ENCODE data around the gene BCL7A. TPM values are rescaled to one million over a fixed set of nuclear protein-coding genes. Genes with fewer than 3 reads are reported as not detected.

Gene BCL7A
- polyA plus RNA-seq, 3 donors = 0.34 to 0.79 (median 0.56) TPM

GRCh38 chr12:122060081-122060501 lies 38.4 kb downstream of the BCL7A start:
- TF ChIP-seq, protein P1, sequence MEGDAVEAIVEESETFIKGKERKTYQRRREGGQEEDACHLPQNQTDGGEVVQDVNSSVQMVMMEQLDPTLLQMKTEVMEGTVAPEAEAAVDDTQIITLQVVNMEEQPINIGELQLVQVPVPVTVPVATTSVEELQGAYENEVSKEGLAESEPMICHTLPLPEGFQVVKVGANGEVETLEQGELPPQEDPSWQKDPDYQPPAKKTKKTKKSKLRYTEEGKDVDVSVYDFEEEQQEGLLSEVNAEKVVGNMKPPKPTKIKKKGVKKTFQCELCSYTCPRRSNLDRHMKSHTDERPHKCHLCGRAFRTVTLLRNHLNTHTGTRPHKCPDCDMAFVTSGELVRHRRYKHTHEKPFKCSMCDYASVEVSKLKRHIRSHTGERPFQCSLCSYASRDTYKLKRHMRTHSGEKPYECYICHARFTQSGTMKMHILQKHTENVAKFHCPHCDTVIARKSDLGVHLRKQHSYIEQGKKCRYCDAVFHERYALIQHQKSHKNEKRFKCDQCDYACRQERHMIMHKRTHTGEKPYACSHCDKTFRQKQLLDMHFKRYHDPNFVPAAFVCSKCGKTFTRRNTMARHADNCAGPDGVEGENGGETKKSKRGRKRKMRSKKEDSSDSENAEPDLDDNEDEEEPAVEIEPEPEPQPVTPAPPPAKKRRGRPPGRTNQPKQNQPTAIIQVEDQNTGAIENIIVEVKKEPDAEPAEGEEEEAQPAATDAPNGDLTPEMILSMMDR (IDR thresholded peaks at IDR 0.05) = no peak
- Histone ChIP-seq H3K4me3 (replicated peaks in 1 of 3; ENCODE audit: low read depth in 2 of 3, low read length in 3 of 3) (no peak overlapping the region), H4K20me1 (ENCODE audit: insufficient read depth, low read length) (no peaks in the 10 kb centered on the region), H3K79me2 (ENCODE audit: insufficient read depth, low read length) (no peaks in the 10 kb centered on the region), H3K4me2 (replicated peaks; ENCODE audit: extremely low read depth, low read length, poor library complexity, severe bottlenecking) (no peak overlapping the region), H3K27ac (ENCODE audit: low read depth in 1 of 2, low read length in 2 of 2) (no peak overlapping the region), H3K9ac (ENCODE audit: insufficient read depth, low read length, poor library complexity, severe bottlenecking) (no peak overlapping the region), H3K4me1 (ENCODE audit: control insufficient read depth in 1 of 2, insufficient read depth in 2 of 2, low read length in 2 of 2) (peaks cover 20 to 22% of the 10 kb centered on the region in 2 donors), H2AFZ (ENCODE audit: insufficient read depth, low read depth, low read length, poor library complexity, severe bottlenecking) (no peak overlapping the region), H3K36me3 (replicated peaks in 1 of 2; ENCODE audit: control insufficient read depth in 1 of 2, insufficient read depth in 2 of 2, low read length in 2 of 2) (no peaks in the 10 kb centered on the region), H3K27me3 (ENCODE audit: control insufficient read depth in 2 of 2, insufficient read depth in 2 of 2, low read length in 2 of 2) (no peaks in the 10 kb centered on the region), H3K9me3 (replicated peaks in 1 of 2; ENCODE audit: control insufficient read depth in 1 of 2, insufficient read depth in 1 of 2, low read length in 2 of 2) (no peaks in the 10 kb centered on the region)
- Mint-ChIP-seq H3K4me1 (peaks cover 24% of the 10 kb centered on the region), H3K4me3 (no peak overlapping the region), H3K27ac (no peak overlapping the region), H3K36me3 (peaks cover 0 to 42% of the 10 kb centered on the region in 2 donors), H3K9me3 (no peaks in the 10 kb centered on the region), H3K27me3 (ENCODE audit: low read depth in 3 of 3) (peaks cover 0 to 2% (median 1%) of the 10 kb centered on the region in 3 donors)
- WGBS (ENCODE audit: insufficient coverage) = 93% methylated on average over 18 of the region's 22 CpGs
- no peak for DNase-seq
- intact Hi-C loops (cut with micrococcal nuclease) = no loop called here

DNA sequence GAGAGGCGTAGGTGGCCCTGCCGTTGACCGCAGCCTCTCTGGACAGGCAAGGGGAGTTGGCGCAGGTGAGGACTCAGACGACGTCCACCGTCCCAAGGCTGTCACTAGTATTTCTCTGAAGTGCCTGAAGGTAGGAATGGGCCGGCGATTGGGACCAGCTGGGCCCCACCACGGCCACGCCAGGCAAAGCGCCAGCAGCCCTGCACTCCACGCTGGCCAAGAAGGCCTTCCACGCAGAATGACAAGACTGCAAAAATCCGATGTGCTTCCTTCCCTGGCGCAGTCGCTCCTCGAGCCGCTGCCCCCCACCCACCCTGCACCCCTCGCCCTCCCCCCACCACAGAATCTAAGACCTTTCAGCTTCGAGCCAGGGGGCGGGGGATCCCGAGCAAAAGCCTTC lies 39.6 kb downstream of the BCL7A start:
- Histone ChIP-seq H3K4me2 (replicated peaks; ENCODE audit: extremely low read depth, low read length, poor library complexity, severe bottlenecking) (no peak overlapping the region), H3K9ac (ENCODE audit: insufficient read depth, low read length, poor library complexity, severe bottlenecking) (no peak overlapping the region), H3K9me3 (replicated peaks in 1 of 2; ENCODE audit: control insufficient read depth in 1 of 2, insufficient read depth in 1 of 2, low read length in 2 of 2) (no peaks in the 10 kb centered on the region), H3K27me3 (ENCODE audit: control insufficient read depth in 2 of 2, insufficient read depth in 2 of 2, low read length in 2 of 2) (no peaks in the 10 kb centered on the region), H3K27ac (ENCODE audit: low read depth in 1 of 2, low read length in 2 of 2) (no peak overlapping the region), H3K36me3 (replicated peaks in 1 of 2; ENCODE audit: control insufficient read depth in 1 of 2, insufficient read depth in 2 of 2, low read length in 2 of 2) (no peaks in the 10 kb centered on the region), H2AFZ (ENCODE audit: insufficient read depth, low read depth, low read length, poor library complexity, severe bottlenecking) (no peak overlapping the region), H3K4me1 (ENCODE audit: control insufficient read depth in 1 of 2, insufficient read depth in 2 of 2, low read length in 2 of 2) (peaks cover 20 to 22% of the 10 kb centered on the region in 2 donors), H3K79me2 (ENCODE audit: insufficient read depth, low read length) (no peaks in the 10 kb centered on the region), H3K4me3 (replicated peaks in 1 of 3; ENCODE audit: low read depth in 2 of 3, low read length in 3 of 3) (no peak overlapping the region), H4K20me1 (ENCODE audit: insufficient read depth, low read length) (no peaks in the 10 kb centered on the region)
- H3K4me3 Mint-ChIP-seq = no peak overlapping the region
- H3K27me3 Mint-ChIP-seq (ENCODE audit: low read depth in 3 of 3) = peaks cover 0 to 2% (median 1%) of the 10 kb centered on the region in 3 donors
- TF ChIP-seq, protein P1 (IDR thresholded peaks at IDR 0.05) = no peak
- no peak overlapping the region for H3K27ac Mint-ChIP-seq
- intact Hi-C loops (cut with micrococcal nuclease) = no loop called here
- H3K36me3 Mint-ChIP-seq = peaks cover 0 to 37% of the 10 kb centered on the region in 2 donors
- H3K9me3 Mint-ChIP-seq = no peaks in the 10 kb centered on the region
- 98% methylated on average over 16 of the region's 23 CpGs for WGBS (ENCODE audit: insufficient coverage)
- peaks cover 24% of the 10 kb centered on the region for H3K4me1 Mint-ChIP-seq
- DNase-seq = no peak

All from CD14-positive monocyte (primary cell).